SK-N-MC (cell line): ENCODE data around the gene MYO7A.
A peak's percentile ranks its signal among the peaks of the same experiment; 100 is the strongest.

Experiments
- DNase-seq: peaks from one replicate; pipeline ENCODE4 v3.0.0-alpha.2; 2011; ENCODE audit warnings: low read depth, low spot score
- H3K27ac ChIP-seq: fragments of 200-600 bp; sonication (generic); 2 replicates; pipeline ENCODE4 v1.5.1; 2016; ENCODE audit warnings: mixed run types
- H3K36me3 ChIP-seq: fragments of 200-600 bp; sonication (generic); 2 replicates; pipeline ENCODE4 v1.6.1; 2017; ENCODE audit warnings: antibody characterized with exemption, low read length, mixed read lengths; ENCODE audit not compliant: insufficient read depth
- H3K4me3 ChIP-seq: fragments of 200-600 bp; sonication (generic); 2 replicates; pipeline ENCODE4 v1.5.1; 2016
- H3K9ac ChIP-seq: fragments of 200-600 bp; sonication (generic); 2 replicates; pipeline ENCODE4 v1.8.0; 2017; ENCODE audit warnings: mixed run types, mixed read lengths; ENCODE audit not compliant: insufficient read length
- H3K9me3 ChIP-seq: fragments of 200-600 bp; sonication (generic); 2 replicates; pipeline ENCODE4 v1.6.1; 2017; ENCODE audit warnings: low read depth, mild to moderate bottlenecking, antibody characterized with exemption, low read length, moderate library complexity, mixed read lengths
- EZH2 ChIP-seq: fragments of 200-600 bp; sonication (generic); IDR thresholded peaks from one replicate; pipeline ENCODE4 v1.6.1; 2017; ENCODE audit warnings: antibody characterized with exemption
- FOXP2 ChIP-seq: optimal IDR thresholded peaks from 2 replicates; pipeline ENCODE3; 2011; ENCODE audit warnings: mild to moderate bottlenecking, moderate library complexity; ENCODE audit not compliant: insufficient read depth; ENCODE audit errors: extremely low read length, control extremely low read depth
- POLR2AphosphoS5 ChIP-seq: IDR thresholded peaks from 2 replicates; pipeline ENCODE4 v1.6.1; 2012; ENCODE audit warnings: mild to moderate bottlenecking, low read depth, low read length, borderline replicate concordance

Gene MYO7A

GRCh38 chr11:77127920-77128691 lies at the start of gene MYO7A:
MYO7A (plus strand) TSS chr11:77128246; CDS start chr11:77130635, 2,389 bp downstream.
- Histone ChIP-seq H3K36me3 (no peaks in the 10 kb centered on the region), H3K9me3 (no peaks in the 10 kb centered on the region), H3K4me3 (peak within 1 kb of the TSS; percentile 45; the same call in 1 of the 2 replicates), H3K27ac (no peak within 1 kb of the TSS), H3K9ac (no peak within 1 kb of the TSS)
- no peak for TF ChIP-seq FOXP2
- TF ChIP-seq EZH2, result no peak
- no peak for TF ChIP-seq POLR2AphosphoS5
- DNase-seq, result no peak

- no peak for DNase-seq
- H3K27ac ChIP-seq, result no peak overlapping the region
- no peak overlapping the region for H3K4me3 ChIP-seq
- no peaks in the 10 kb centered on the region for H3K36me3 ChIP-seq
- no peak overlapping the region for H3K9ac ChIP-seq
- no peak for TF ChIP-seq EZH2
- no peak for TF ChIP-seq POLR2AphosphoS5
- TF ChIP-seq FOXP2, result no peak
- no peaks in the 10 kb centered on the region for H3K9me3 ChIP-seq
Measured at GRCh38 chr11:77079666-77080065, 48.4 kb upstream of the MYO7A start.

- TF ChIP-seq EZH2 (no peak), FOXP2 (no peak), POLR2AphosphoS5 (no peak)
- Histone ChIP-seq H3K36me3 (no peaks in the 10 kb centered on the region), H3K9ac (no peak overlapping the region), H3K4me3 (no peak overlapping the region), H3K9me3 (no peaks in the 10 kb centered on the region), H3K27ac (no peak overlapping the region)
- DNase-seq, result no peak
Measured at GRCh38 chr11:77080643-77081210, 47.3 kb upstream of the MYO7A start.

GRCh38 chr11:77081381-77081851 lies 46.6 kb upstream of the MYO7A start:
- no peak for DNase-seq

GRCh38 chr11:77081976-77082836 lies 45.8 kb upstream of the MYO7A start:
- no peaks in the 10 kb centered on the region for H3K36me3 ChIP-seq
- no peak overlapping the region for H3K9ac ChIP-seq
- no peak for DNase-seq
- H3K4me3 ChIP-seq, result no peak overlapping the region
- TF ChIP-seq FOXP2 (no peak), POLR2AphosphoS5 (no peak), EZH2 (no peak)
- no peaks in the 10 kb centered on the region for H3K9me3 ChIP-seq
- no peak overlapping the region for H3K27ac ChIP-seq

More at GRCh38 chr11:77081381-77081851, 46.6 kb upstream of the MYO7A start:
- no peak overlapping the region for H3K9ac ChIP-seq
- no peaks in the 10 kb centered on the region for H3K9me3 ChIP-seq
- H3K36me3 ChIP-seq, result no peaks in the 10 kb centered on the region
- no peak overlapping the region for H3K4me3 ChIP-seq
- TF ChIP-seq POLR2AphosphoS5 (no peak), EZH2 (no peak), FOXP2 (no peak)
- no peak overlapping the region for H3K27ac ChIP-seq

GRCh38 chr11:77082838-77083565 lies 45.0 kb upstream of the MYO7A start:
- Histone ChIP-seq H3K27ac (no peak overlapping the region), H3K36me3 (no peaks in the 10 kb centered on the region), H3K9me3 (no peaks in the 10 kb centered on the region), H3K4me3 (no peak overlapping the region), H3K9ac (no peak overlapping the region)
- TF ChIP-seq FOXP2 (no peak), POLR2AphosphoS5 (no peak), EZH2 (no peak)
- DNase-seq, result no peak

- no peaks in the 10 kb centered on the region for H3K9me3 ChIP-seq
- DNase-seq, result no peak
- TF ChIP-seq FOXP2, result no peak
- TF ChIP-seq POLR2AphosphoS5, result no peak
- no peak for TF ChIP-seq EZH2
- H3K4me3 ChIP-seq, result no peak overlapping the region
- no peaks in the 10 kb centered on the region for H3K36me3 ChIP-seq
- H3K9ac ChIP-seq, result no peak overlapping the region
- no peak overlapping the region for H3K27ac ChIP-seq
Measured at GRCh38 chr11:77083566-77084245, 44.3 kb upstream of the MYO7A start.
